Thoracic aorta (tissue), 2 donors: ENCODE data around the gene CUL4A. TPM values are rescaled to one million over a fixed set of nuclear protein-coding genes. Genes with fewer than 3 reads are reported as not detected.
"Not testable (repeated sequence)": the region's sequence is repeated elsewhere in the genome, so short reads cannot be mapped to it uniquely, and the experiment has no call there.

ENCODE experiments used
- ATAC-seq: fragments of 150-250 bp; one replicate; pipeline ENCODE4 v1.8.0; 2017; ENCODE audit warnings: low read depth; ENCODE audit not compliant: insufficient number of reproducible peaks, low FRiP score
- DNase-seq: peaks from one replicate; pipeline ENCODE4 v3.0.0-alpha.2; 2020; ENCODE audit warnings: low spot score
- H3K27ac ChIP-seq, 2 donors: fragments of 200-600 bp; sonication (generic); 1 replicate in 1 of 2; 2 replicates in 1 of 2; pipeline ENCODE4 v1.5.1; 2016; ENCODE audit warnings: mild to moderate bottlenecking in 2 of 2, moderate library complexity in 2 of 2
- H3K27me3 ChIP-seq: fragments of 200-600 bp; sonication (generic); replicated peaks from 2 replicates; pipeline ENCODE4 v1.6.0; 2016; ENCODE audit warnings: mild to moderate bottlenecking; ENCODE audit not compliant: insufficient read depth
- H3K36me3 ChIP-seq: fragments of 200-600 bp; sonication (generic); one replicate; pipeline ENCODE4 v1.5.1; 2016
- H3K4me1 ChIP-seq, 2 donors: fragments of 200-600 bp; sonication (generic); 1 replicate in 1 of 2; 2 replicates in 1 of 2; pipeline versions ENCODE4 v1.5.1 to v1.6.0; 2016; ENCODE audit warnings: low read depth in 2 of 2, mild to moderate bottlenecking in 1 of 2; ENCODE audit not compliant: control insufficient read depth in 1 of 2
- H3K4me3 ChIP-seq: fragments of 200-600 bp; sonication (generic); 2 replicates; pipeline ENCODE4 v1.5.1; 2016; ENCODE audit warnings: mild to moderate bottlenecking
- H3K9me3 ChIP-seq: fragments of 200-600 bp; sonication (generic); 2 replicates; pipeline ENCODE4 v1.5.1; 2016
- total RNA-seq, 2 donors: library from RNA; depleted of rRNA; stranded (reverse); fragments of >200 nt; gene quantifications; one replicate each; pipeline versions ENCODE4 v1.1.0 to v1.2.3, GENCODE V29; 2016
- TF ChIP-seq, protein P1 (sequence below): fragments of 200-600 bp; sonication (generic); IDR thresholded peaks from one replicate; pipeline ENCODE4 v1.5.1; 2019; ENCODE audit warnings: antibody characterized with exemption

The CUL4A gene
- total RNA-seq, 2 donors from 2014 or later: 112 to 156 TPM

DNA sequence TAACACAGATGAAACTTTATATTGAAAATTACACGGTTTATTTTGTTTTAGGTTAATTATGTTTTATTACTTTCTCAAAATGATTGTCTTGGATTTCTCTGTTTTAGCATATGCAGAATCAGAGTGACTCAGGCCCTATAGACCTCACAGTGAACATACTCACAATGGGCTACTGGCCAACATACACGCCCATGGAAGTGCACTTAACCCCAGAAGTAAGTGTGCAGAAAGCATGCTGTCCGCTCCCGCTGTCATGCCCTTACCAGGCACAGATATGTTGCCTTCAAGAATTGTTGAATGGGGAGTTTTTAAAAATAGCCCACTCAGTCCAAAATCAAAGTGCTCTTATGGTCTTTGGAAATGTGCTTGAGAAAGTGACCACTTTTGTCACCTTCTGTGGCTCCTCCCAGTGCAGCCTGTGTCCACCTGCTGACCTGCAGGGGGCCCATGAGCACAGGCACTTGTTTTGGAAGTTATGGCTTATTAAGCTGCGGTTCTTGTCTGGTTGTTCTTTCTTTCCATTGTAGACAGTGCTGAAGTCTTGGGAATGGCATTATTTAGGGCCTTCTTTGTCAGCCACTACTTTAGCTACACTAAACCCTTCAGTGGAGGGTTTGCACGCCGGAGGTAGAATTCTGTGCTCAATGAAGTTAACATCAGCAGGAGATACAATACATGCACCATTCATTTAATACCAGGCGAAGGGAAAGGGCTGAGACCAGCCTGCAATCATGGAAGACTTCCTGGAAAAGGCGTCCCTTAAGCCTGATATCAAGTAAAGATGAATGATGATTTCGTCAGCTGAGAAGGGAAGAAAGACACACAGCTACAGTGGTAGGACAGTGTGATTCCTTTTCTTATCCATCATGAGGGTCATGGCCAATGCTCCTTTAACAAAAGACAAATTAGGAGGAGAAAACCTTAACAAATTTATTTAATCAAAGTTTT is 36.7 kb downstream of the CUL4A start:
- H3K36me3 ChIP-seq: peaks cover 73% of the 10 kb centered on the region
- no peak overlapping the region for H3K4me3 ChIP-seq
- H3K9me3 ChIP-seq: no peaks in the 10 kb centered on the region
- DNase-seq (no peak), ATAC-seq (no peak)
- no peak overlapping the region for H3K27ac ChIP-seq
- no peaks in the 10 kb centered on the region for H3K4me1 ChIP-seq
- no peaks in the 10 kb centered on the region for H3K27me3 ChIP-seq
- TF ChIP-seq, protein P1, sequence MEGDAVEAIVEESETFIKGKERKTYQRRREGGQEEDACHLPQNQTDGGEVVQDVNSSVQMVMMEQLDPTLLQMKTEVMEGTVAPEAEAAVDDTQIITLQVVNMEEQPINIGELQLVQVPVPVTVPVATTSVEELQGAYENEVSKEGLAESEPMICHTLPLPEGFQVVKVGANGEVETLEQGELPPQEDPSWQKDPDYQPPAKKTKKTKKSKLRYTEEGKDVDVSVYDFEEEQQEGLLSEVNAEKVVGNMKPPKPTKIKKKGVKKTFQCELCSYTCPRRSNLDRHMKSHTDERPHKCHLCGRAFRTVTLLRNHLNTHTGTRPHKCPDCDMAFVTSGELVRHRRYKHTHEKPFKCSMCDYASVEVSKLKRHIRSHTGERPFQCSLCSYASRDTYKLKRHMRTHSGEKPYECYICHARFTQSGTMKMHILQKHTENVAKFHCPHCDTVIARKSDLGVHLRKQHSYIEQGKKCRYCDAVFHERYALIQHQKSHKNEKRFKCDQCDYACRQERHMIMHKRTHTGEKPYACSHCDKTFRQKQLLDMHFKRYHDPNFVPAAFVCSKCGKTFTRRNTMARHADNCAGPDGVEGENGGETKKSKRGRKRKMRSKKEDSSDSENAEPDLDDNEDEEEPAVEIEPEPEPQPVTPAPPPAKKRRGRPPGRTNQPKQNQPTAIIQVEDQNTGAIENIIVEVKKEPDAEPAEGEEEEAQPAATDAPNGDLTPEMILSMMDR: no peak

DNA sequence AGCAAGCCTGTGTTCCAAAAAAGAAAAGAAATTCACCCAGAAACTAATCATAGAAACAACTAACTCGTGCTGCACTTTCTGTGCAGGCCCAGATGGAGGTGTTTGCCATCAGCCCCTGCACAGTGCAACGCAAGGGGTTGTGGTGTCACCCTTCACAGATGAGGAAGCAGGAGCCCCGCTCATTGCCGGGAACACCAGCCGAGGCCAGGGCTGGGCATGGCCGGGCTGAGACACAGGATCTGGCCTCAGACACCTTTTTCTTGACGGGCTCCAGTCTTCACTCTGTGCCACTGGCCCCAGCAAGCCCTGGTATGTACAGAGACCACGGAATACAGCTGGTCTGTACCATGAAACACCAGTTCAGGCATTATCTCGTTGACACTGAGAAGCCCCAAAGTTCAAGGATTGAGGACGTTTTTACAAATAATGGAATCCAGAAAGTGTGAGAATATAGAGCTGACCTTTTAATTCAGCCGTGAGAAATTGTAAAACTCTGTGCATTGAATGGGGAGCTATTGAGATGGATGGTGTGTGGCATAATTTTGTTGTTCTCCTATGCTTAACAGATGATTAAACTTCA is 43.2 kb downstream of the CUL4A start:
- ATAC-seq (no peak), DNase-seq (no peak)
- Histone ChIP-seq H3K36me3 (peaks cover 68% of the 10 kb centered on the region), H3K27ac (no peak overlapping the region), H3K4me1 (no peaks in the 10 kb centered on the region), H3K4me3 (no peak overlapping the region), H3K27me3 (no peaks in the 10 kb centered on the region), H3K9me3 (no peaks in the 10 kb centered on the region)
- TF ChIP-seq, protein P1: no peak

DNA sequence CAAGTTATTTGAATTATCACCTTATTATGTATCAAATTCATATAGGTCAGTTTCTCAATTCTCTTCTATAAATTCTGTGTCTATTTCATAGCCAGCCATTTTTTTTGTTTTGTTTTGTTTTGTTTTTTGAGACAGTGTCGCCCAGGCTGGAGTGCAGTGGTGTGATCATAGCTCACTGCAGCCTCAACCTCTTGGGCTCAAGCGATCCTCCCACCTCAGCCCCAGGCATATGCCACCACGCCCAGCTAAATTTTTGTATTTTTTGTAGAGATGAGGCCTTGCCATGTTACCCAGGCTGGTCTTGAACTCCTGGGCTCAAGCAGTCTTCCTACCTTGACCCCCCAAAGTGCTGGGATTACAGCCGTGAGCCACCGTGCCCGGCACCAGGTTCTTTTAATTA is 48.5 kb downstream of the CUL4A start:
- H3K27ac ChIP-seq, H3K4me1 ChIP-seq, H3K4me3 ChIP-seq, DNase-seq, H3K9me3 ChIP-seq, H3K27me3 ChIP-seq, ATAC-seq: not testable (repeated sequence)
- H3K36me3 ChIP-seq: peaks cover 55% of the 10 kb centered on the region

DNA sequence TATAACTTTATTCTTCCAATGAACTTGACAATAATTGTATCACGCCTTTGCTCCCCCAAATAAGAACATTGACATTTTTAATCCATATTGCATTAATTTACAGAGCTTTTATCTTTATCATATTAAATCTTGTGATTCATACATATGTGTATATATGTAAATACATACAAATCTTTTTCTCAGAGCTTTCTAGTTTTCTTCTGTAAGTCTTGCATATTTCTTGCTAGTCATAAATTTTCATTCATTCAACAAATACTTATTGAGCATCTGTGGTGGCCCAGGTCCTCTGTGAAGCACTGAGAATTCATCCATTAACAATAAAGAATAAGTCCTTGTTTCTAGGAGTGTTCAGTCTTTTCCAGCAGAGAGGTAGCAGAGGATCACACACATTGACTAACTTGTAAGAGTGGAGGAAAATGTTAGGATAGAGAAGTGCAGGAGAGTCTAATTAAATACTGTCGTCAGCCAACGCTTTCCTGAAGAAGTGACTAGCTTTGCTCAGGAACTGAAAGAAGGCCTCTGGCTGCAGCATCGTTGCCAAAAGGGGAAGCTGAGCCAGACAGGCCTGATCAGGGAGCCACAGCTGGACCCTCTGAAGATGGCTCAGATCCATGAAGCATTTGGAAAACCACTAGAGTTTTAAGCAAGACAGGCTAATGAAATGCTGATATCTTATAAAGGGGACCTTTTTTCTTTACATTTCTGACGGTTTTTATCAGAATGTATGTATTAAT is 49.1 kb downstream of the CUL4A start:
- ATAC-seq: no peak
- H3K36me3 ChIP-seq: peaks cover 55% of the 10 kb centered on the region
- TF ChIP-seq, protein P1: no peak

DNA sequence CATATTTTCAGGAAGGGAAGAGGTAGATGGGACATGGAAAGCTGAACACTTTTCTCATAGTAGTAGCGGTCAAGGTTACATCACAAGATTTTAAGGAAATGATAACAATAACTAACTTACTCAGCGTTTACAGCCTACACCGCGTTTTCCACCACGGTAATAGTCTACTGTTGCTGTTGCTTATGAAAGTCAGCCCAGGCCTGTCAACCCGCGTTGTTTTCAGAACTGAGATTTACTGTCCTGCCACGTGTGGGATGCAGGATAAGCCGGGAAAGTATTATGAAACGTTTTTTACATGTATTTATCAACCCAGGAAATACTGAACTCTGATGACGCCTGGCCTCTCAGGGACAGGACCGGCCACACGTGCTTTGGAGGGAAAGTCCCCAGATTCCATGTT is 51.6 kb downstream of the CUL4A start:
- Histone ChIP-seq H3K9me3 (no peaks in the 10 kb centered on the region), H3K27ac (no peak overlapping the region), H3K4me3 (no peak overlapping the region), H3K4me1 (no peaks in the 10 kb centered on the region), H3K36me3 (peaks cover 43% of the 10 kb centered on the region), H3K27me3 (no peaks in the 10 kb centered on the region)
- DNase-seq (no peak), ATAC-seq (no peak)
- TF ChIP-seq, protein P1: no peak

More for the DNA sequence above, 49.1 kb downstream of the CUL4A start:
- Histone ChIP-seq H3K27me3 (no peaks in the 10 kb centered on the region), H3K9me3 (no peaks in the 10 kb centered on the region), H3K27ac (no peak overlapping the region), H3K4me3 (no peak overlapping the region), H3K4me1 (no peaks in the 10 kb centered on the region)
- DNase-seq: no peak

DNA sequence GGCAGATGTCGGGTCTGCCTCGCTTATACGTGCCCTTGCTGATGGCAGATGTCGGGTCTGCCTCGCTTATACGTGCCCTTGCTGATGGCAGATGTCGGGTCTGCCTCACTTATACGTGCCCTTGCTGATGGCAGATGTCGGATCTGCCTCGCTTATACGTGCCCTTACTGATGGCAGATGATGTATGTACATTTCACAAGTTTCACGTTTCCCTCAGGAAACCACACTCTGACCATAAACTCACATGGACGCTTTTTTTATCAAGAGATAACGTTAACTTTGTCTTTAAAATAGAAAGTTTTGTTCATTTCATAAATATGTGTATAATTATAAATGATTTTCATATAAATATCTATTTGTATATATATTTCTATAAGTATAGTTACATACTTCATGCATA is 53.6 kb downstream of the CUL4A start:
- H3K27me3 ChIP-seq, H3K27ac ChIP-seq, H3K4me3 ChIP-seq, H3K9me3 ChIP-seq, H3K4me1 ChIP-seq, DNase-seq, ATAC-seq: not testable (repeated sequence)
- H3K36me3 ChIP-seq: peaks cover 34% of the 10 kb centered on the region
